Pancreas (tissue), 10 donors: ENCODE results near the gene ANP32B. TPM values are rescaled to one million over a fixed set of nuclear protein-coding genes. Genes with fewer than 3 reads are reported as not detected.
A peak's percentile ranks its signal among the peaks of the same experiment; 100 is the strongest.

ENCODE experiments used
- ATAC-seq, 4 donors: fragments of 200-7000 bp; cut with Tn5 transposase; one replicate each; pipeline versions ENCODE4 v1.8.0 to v1.9.1; 2020; ENCODE audit warnings: mild to moderate bottlenecking in 4 of 4, moderate library complexity in 4 of 4
- DNase-seq, 6 donors: peaks; one replicate each; pipeline ENCODE4 v3.0.0-alpha.2; 2020
- FAIRE-seq: peaks from 2 replicates; lab custom pipeline; 2012; peaks lifted over from hg19 to GRCh38; lab: Jason Lieb, UNC
- H3K27ac ChIP-seq, 4 donors: fragments of 200-600 bp; sonication (generic); 1 replicate in 3 of 4; 2 replicates in 1 of 4; pipeline versions ENCODE4 v1.5.0 to v1.8.0; 2020
- H3K27me3 ChIP-seq, 4 donors: fragments of 200-600 bp; one replicate each; pipeline ENCODE4 v1.8.0; 2021
- H3K36me3 ChIP-seq, 3 donors: fragments of 200-600 bp; sonication (generic) in 1 of 3; one replicate each; pipeline versions ENCODE4 v1.5.0 to v1.8.0; 2020 to 2021
- H3K4me1 ChIP-seq, 3 donors: fragments of 200-600 bp; one replicate each; pipeline ENCODE4 v1.8.0; 2021
- H3K4me3 ChIP-seq, 4 donors: fragments of 200-600 bp; sonication (generic) in 2 of 4; one replicate each; pipeline versions ENCODE4 v1.5.0 to v1.8.0; 2020 to 2021
- H3K9me3 ChIP-seq, 4 donors: fragments of 200-600 bp; one replicate each; pipeline ENCODE4 v1.8.0; 2021
- CTCF ChIP-seq, 4 donors: fragments of 200-600 bp; sonication (generic) in 3 of 4; IDR thresholded peaks; one replicate each; pipeline versions ENCODE4 v1.5.0 to v1.8.0; 2021; ENCODE audit warnings: antibody characterized with exemption in 4 of 4
- WGBS, 2 donors: extraction: QIAGEN DNeasy Blood & Tissue Kit; methylation state at CpG; one replicate each; pipeline ENCODE4 v1.1.7; 2013; 5-methylcytosine and 5-hydroxymethylcytosine counted together
- intact Hi-C, 3 donors: fragments of 100-400 bp; cut with DNase I; formaldehyde crosslinking; loops; one replicate each; pipeline versions ENCODE4 v1.11.1 to v1.14.2; 2022
- polyA plus RNA-seq, 2 donors: library from polyadenylated mRNA; stranded (reverse); fragments of 200-250 nt; gene quantifications; one replicate each; pipeline ENCODE4 v1.2.3, GENCODE V29; 2013
- total RNA-seq, 6 donors: library from RNA; stranded (reverse); fragmentation: NEBNext Ultra II Directional in 4 of 6; extraction: Animal tissue kit (Norgen Biotek cat#: 25700) in 4 of 6; gene quantifications; one replicate each; pipeline versions ENCODE4 v1.2.1 to v1.2.4, GENCODE V29; 2021 to 2023
- donor health status: healthy with polysubstance abuse.
- donor health status: DM: no; HTN: no; CAD: no; lungs with moderate emphysema.
- donor health status: DM: no; HTN: no; CAD: no.
- donor health status: control.
- donor health status: control.
- donor health status: Bipolar disorder and iron deficiency.
- donor health status: DM: yes; HTN: yes; CAD: no.
- donor health status: DM: no; HTN: no; CAD: no.
- donor health status: DM: no; HTN: no; CAD: no.
- donor health status: DM: yes; HTN: yes; CAD: no.

ANP32B gene
- total and polyA plus RNA-seq, 8 donors: 48.8 to 89.3 (median 71.1) TPM

- no peak for FAIRE-seq
- peak within 1 kb of the TSS; percentile 93 to 97 (median 96) for H3K27ac ChIP-seq
- H3K4me3 ChIP-seq: peak within 1 kb of the TSS; percentile 79 to 90 (median 86)
- H3K9me3 ChIP-seq: no peaks in the 10 kb centered on the region
- no peaks in the 10 kb centered on the region for H3K36me3 ChIP-seq
- 0% methylated on average over 68 to 80 of the region's 80 CpGs for WGBS, 2 donors
- ATAC-seq: peak; percentile 97 to 99 (median 98)
- intact Hi-C loops: no loop called here
- peaks cover 0 to 13% (median 6%) of the 10 kb centered on the region in 3 donors for H3K4me1 ChIP-seq
- H3K27me3 ChIP-seq: no peaks in the 10 kb centered on the region
- peak; percentile 90 to 98 (median 94) for DNase-seq
- TF ChIP-seq CTCF (IDR thresholded peaks at IDR 0.05): no peak
Measured at GRCh38 chr9:98056269-98057137, 73.4 kb downstream of the ANP32B start, which contains the start of gene NANS. TSS of gene NANS (plus strand) at chr9:98056732. CDS start at chr9:98056809, 77 bp downstream.

GRCh38 chr9:98057138-98057799, 74.1 kb downstream of the ANP32B start:
- DNase-seq (no peak), FAIRE-seq (no peak), ATAC-seq (peak in 3 of 4 donors; percentile 1 to 4 (median 2))
- Histone ChIP-seq H3K4me1 (peaks cover 0 to 13% (median 6%) of the 10 kb centered on the region in 3 donors), H3K9me3 (no peaks in the 10 kb centered on the region), H3K27me3 (no peaks in the 10 kb centered on the region), H3K27ac (peak overlapping the region; percentile 93 to 97 (median 96)), H3K4me3 (peak overlapping the region; percentile 79 to 90 (median 86)), H3K36me3 (no peaks in the 10 kb centered on the region)
- WGBS, 2 donors: 5 to 9% methylated on average over 14 of the region's 14 CpGs
- no peak for TF ChIP-seq CTCF (IDR thresholded peaks at IDR 0.05)
- intact Hi-C loops: no loop called here

GRCh38 chr9:98062161-98062560, 79.0 kb downstream of the ANP32B start:
- TF ChIP-seq CTCF (IDR thresholded peaks at IDR 0.05): no peak
- WGBS, 2 donors: 87 to 88% methylated on average over 3 of the region's 3 CpGs
- intact Hi-C loops: no loop called here
- Histone ChIP-seq H3K27me3 (no peaks in the 10 kb centered on the region), H3K4me1 (peaks cover 0 to 13% (median 6%) of the 10 kb centered on the region in 3 donors), H3K36me3 (peaks cover 0 to 10% (median 2%) of the 10 kb centered on the region in 3 donors), H3K4me3 (no peak overlapping the region), H3K27ac (no peak overlapping the region), H3K9me3 (no peaks in the 10 kb centered on the region)
- no peak for ATAC-seq
- no peak for FAIRE-seq
- no peak for DNase-seq

- Histone ChIP-seq H3K27ac (no peak overlapping the region), H3K9me3 (no peaks in the 10 kb centered on the region), H3K4me3 (no peak overlapping the region), H3K27me3 (no peaks in the 10 kb centered on the region), H3K36me3 (peaks cover 0 to 10% (median 2%) of the 10 kb centered on the region in 3 donors), H3K4me1 (peaks cover 0 to 3% (median 0%) of the 10 kb centered on the region in 3 donors)
- no peak for ATAC-seq
- intact Hi-C loops: no loop called here
- TF ChIP-seq CTCF (IDR thresholded peaks at IDR 0.05): no peak
- DNase-seq: no peak
- 94 to 96% methylated on average over 8 of the region's 8 CpGs for WGBS, 2 donors
- no peak for FAIRE-seq
Measured at GRCh38 chr9:98064623-98065392, 81.7 kb downstream of the ANP32B start.

Other genes starting within 250 kb of the ANP32B start
- gene FOXE1, start 130.1 kb upstream of the ANP32B start, total RNA-seq: under 1 TPM in 5 of 6 donors, not detected in 1; 0.03 to 0.12 (median 0.08) TPM
- gene FOXE1, start 130.1 kb upstream of the ANP32B start, polyA plus RNA-seq: under 1 TPM; 0.04 to 0.16 TPM
- 1 to 10 TPM; 5.2 to 8.7 (median 6.5) TPM for gene TRMO, start 60.8 kb upstream of the ANP32B start, total RNA-seq
- 1 to 10 TPM; 5.1 to 9.4 TPM for gene TRMO, start 60.8 kb upstream of the ANP32B start, polyA plus RNA-seq
- under 1 TPM in 1 of 6 donors, not detected in 5; 0.09 TPM for gene HEMGN, start 45.2 kb upstream of the ANP32B start, total RNA-seq
- gene HEMGN, start 45.2 kb upstream of the ANP32B start, polyA plus RNA-seq: not detected
- 10 to 100 TPM; 22.8 to 36.5 (median 30.5) TPM for gene NANS, start 73.4 kb downstream of the ANP32B start, total RNA-seq
- 10 to 100 TPM; 29.5 to 31.1 TPM for gene NANS, start 73.4 kb downstream of the ANP32B start, polyA plus RNA-seq
- gene TRIM14, start 135.9 kb downstream of the ANP32B start, total RNA-seq: 10 to 100 TPM in 1 of 6 donors, 1 to 10 TPM in 5; 1.3 to 10.4 (median 3.2) TPM
- 1 to 10 TPM; 1.2 to 1.7 TPM for gene TRIM14, start 135.9 kb downstream of the ANP32B start, polyA plus RNA-seq
- 1 to 10 TPM in 1 of 6 donors, under 1 TPM in 5; 0.20 to 1.3 (median 0.67) TPM for gene CORO2A, start 209.3 kb downstream of the ANP32B start, total RNA-seq
- gene CORO2A, start 209.3 kb downstream of the ANP32B start, polyA plus RNA-seq: under 1 TPM; 0.23 to 0.56 TPM